Epithelial cell of prostate (primary cell): ENCODE data around the gene TCF12.

Source experiments
- DNase-seq: peaks from one replicate; pipeline ENCODE4 v3.0.0-alpha.2; 2011; ENCODE audit warnings: low read depth, low spot score
- H3K27ac ChIP-seq: fragments of 450-650 bp; 2 replicates; pipeline ENCODE4 v1.5.1; 2017; ENCODE audit warnings: mild to moderate bottlenecking

Gene TCF12

DNA sequence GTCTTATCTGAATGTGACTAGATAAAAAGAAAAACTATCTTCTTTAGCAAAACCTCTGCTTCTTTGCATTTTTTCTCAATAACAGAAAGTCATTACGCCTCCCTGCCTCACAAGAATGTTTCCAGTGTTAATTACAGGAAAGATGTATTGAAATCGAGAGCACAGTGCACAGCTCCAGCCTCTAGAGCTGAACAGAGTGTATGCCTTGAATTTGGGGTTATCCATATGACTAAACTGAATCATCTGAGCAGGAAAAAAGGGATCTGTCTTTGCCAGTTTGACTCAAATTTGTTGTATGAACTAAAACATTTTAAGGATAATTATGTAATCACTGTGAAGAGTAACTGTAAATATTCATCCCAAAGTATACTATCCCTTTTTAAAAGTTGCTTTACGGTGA is 308.7 kb downstream of the TCF12 start:
- no peak for DNase-seq
- H3K27ac ChIP-seq, result no peak overlapping the region

DNA sequence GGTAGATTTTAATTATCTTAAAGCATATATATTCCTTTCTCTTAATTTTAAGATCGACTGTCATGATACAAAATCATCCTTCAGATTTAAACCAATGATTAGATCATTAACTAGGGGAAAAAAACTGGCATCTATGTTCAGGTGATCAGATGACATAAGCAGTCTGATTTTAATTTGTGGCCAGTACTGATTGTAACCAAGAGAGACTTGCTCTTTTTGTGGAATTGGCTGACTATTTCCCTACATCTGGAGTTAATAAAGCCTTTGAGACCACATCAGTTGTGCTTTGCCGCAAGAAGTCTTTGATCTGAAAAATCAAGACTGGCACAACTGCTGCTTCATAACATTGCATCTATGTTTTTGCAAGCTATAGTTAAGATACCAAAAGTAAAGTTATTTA is 309.5 kb downstream of the TCF12 start:
- H3K27ac ChIP-seq, result no peak overlapping the region
- no peak for DNase-seq

DNA sequence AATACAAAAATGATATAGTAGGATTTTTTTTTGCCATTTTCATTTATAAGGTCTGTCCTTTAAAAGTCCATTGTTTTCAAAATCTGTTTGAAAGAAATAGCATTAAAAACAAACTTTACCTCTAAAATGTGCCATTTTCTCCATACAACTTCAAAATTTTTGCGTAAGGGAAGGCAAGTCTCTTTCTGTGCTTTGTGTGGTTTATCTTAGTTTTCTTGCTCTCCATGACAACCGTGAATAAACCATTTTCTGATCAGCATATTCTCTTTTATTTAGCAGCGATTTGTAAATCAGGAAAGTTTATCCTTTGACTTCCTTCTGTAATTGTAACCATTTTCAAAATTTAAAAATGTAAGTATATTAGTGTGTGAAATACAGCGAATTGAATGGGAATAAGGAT is 310.0 kb downstream of the TCF12 start:
- DNase-seq, result no peak
- H3K27ac ChIP-seq, result no peak overlapping the region

DNA sequence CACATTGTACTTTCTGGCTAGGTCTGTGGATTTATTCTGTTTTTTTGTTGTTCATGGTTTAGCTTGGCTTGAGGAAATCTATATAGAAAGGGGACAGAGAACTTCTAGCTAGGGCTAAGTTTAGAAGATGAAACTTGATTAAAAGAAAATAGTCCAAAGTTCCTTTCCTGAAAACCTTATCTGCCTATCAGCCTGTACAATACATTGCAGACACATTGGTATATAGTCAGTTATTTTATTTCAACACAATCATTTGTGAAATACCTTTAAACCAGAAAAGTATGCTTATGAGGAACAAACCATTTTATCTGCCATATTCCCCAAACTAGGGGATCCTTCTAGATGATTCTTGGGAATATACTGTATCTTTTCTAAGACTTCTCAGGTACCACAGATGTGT is 310.6 kb downstream of the TCF12 start:
- DNase-seq, result no peak
- H3K27ac ChIP-seq, result no peak overlapping the region

DNA sequence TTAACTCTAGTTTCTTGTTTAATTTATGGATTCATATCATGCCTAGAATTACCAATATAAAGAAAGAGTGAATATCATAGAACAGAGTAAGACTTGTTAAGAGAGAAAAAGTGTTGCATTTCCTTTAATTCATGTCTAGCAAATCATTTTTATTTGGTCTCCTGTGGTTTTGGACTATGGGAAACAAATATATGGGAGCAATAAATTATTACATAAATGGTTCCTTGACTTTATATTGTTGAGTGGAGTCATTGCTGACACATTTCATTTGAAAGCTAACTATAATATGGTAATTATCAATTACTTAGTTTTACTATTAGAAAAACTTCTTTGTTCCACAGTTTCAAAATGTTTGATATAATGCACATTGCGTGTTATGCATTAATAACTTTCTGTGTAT is 313.1 kb downstream of the TCF12 start:
- H3K27ac ChIP-seq, result no peak overlapping the region
- DNase-seq, result no peak

DNA sequence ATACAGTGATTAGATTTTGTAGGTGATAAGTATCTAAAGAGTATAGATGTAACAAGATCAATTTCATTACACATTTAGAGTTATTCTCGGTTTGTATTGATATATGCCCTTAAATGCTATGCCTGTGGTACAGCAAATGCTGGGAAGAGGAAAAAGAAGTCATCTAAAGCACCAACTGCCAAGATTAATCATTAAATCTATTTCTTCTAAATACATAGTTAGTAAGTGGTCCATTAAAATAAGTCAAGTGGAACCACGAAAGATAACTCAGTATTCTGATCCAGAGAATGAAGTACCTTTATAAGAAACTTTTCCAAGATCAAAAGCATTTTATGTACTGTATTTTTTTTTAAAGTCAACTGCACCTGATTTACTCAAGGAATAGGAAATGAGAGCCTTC is 315.7 kb downstream of the TCF12 start:
- DNase-seq, result no peak
- no peak overlapping the region for H3K27ac ChIP-seq

DNA sequence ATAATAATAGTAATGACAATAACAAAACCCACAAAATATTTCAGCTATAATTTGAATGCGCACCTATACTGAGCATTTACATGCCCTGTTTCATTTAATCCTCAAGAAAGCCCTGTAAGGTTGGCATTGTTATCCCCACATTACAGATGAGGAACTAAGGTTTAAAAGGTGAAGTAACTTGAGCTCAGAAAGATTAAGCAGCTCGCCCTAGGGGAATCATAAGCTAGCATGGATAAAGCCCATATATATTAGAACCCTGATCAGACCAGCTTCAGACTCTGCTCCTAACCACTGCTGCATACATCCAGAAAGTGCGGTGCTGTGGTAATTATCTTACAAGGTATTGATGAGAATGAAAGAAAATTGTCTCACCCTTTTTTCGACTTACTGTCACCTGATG is 316.7 kb downstream of the TCF12 start:
- DNase-seq, result no peak
- no peak overlapping the region for H3K27ac ChIP-seq

DNA sequence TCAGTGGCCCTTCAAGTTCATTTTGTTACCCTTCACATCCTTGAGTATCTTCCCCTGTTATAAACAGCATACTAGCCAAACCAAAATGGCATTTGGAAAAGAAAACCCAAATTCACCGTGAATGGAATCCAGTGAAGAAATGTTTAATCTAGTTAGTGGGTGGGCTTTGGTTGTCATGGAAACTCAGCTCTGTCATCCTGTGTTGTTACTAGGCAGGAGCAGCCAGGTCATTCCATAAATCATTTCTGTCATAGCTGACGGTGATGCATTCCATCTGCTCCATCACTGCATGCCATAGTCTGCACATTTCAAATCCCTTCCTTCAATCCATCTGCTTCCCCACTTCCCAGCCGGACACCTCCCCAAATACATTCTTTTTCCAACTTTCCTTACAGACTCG is 317.4 kb downstream of the TCF12 start:
- H3K27ac ChIP-seq, result no peak overlapping the region
- DNase-seq, result no peak

DNA sequence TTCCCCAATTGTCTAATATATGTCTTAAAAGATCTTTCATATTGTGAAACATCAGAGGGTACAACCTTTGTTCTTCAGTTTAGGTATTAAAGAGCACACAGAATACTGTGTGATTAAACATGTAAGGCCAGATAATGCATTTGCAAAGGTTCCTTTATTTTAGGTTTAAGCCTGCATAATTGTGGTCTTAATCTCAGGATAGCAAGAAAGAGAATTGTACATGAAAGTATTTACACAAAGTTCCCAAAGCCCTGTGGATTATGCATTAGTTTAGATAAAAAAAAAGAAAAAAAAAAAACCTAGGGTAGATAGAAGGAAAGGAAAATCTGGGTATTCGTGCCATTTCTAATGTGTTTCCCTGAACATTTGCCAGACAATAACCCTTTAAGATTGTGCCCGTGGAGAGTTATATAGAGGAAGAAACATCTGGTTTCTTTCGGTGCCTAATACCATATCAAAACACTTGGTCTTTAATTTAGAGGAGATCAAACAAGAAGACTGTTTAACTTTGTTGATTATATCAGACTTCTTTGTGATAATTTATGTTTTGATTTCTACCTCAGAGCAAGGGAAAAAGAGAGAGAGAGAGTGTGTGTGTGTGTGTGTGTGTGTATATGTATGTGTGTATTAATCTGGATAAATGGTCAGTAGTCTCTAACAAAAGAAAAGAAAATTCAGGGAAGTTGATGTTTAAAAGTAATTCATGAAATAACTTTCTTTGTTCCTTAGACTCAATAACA is 318.3 kb downstream of the TCF12 start:
- no peak for DNase-seq
- H3K27ac ChIP-seq, result no peak overlapping the region

DNA sequence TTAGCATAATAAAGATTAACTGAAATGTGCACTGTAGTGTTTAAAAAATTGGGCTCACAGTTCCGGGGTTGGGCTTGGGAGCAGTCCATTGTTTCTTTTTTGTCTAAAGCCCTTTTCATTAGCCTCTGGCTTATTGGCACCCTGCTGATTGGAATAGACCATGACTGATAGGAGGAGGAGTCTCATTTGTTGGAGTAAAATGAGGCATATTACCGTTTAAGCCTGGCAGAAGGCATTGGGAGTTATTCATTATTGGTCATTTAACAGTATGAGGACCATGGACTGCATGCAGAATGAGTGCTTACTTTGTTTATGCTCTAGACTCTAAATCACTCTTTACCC is 318.8 kb downstream of the TCF12 start:
- DNase-seq, result no peak
- no peak overlapping the region for H3K27ac ChIP-seq

DNA sequence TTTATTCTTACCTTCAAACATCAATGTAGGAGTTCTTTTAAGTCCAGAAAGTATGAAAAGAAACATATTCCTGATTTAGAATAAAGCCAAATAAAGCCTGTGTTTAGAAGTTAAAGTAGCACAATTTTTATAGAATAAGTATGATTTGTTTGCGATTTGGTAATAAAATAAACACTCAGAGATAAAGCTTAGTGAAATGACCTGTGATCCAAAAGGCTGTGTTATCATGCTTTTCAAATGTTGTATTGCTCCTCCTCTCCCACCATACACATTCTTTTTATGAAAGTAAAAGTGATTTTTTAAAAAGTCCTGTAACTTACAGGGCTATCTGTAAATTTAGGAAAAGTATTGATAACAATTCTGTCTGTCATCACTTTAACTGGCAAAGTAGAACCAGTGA is 319.2 kb downstream of the TCF12 start:
- no peak overlapping the region for H3K27ac ChIP-seq
- DNase-seq, result no peak

DNA sequence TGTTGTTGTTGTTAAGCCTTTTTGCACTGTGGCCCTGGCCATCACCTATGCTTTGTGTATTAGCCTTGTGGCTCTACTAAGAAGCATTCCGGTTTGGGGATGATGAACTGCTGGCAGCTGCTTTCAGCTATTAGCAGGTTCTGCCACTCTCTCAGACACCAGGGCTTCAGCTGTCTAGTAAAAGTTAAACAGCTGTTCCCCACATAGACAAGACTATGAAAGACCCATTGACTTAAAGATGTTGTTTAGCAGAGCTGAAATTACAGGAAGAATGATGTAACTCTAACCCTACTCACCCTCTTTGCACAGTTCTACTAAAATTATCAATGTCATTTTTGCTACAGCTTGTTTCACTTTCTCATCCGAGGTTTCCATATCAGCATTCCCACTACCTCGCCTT is 326.7 kb downstream of the TCF12 start:
- H3K27ac ChIP-seq, result no peak overlapping the region
- DNase-seq, result no peak

DNA sequence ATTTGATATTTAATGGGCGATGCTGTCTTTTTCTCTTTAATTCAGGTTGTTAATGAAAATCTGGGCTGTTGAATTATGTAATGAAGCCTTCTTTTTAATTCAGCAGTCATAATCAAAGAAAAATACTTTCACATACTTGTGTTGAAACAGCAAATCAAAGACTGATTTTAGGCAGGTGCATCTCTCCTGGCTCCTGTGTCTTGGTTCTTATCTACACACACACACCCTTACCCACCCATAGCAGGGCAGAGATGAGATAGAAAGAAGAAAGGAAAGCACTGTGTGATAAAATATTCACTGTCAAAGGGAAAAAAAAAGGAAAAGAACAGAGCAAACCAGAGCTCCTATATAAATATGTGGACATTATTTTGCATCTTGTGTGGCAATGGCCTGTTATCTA is 327.3 kb downstream of the TCF12 start:
- no peak overlapping the region for H3K27ac ChIP-seq
- no peak for DNase-seq

DNA sequence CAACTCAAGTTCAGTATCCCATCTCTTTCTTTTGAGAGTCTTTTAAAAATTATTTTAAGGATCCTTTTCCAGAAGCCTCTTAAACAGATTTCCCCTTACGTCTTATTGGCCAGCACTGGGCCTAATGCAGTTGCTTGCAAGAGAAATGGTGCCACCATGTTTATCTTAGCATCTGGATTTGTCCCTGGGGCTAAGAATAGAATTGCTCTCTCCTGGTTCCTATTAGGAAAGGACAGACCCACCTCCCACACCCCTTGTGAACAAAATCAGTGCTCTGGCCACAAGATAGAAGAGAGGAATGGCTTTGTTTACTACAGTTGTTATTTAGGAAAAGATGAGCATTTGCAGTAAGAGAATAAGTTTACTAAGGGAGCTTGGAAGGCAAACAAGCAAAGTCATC is 329.6 kb downstream of the TCF12 start:
- no peak for DNase-seq
- H3K27ac ChIP-seq, result no peak overlapping the region

DNA sequence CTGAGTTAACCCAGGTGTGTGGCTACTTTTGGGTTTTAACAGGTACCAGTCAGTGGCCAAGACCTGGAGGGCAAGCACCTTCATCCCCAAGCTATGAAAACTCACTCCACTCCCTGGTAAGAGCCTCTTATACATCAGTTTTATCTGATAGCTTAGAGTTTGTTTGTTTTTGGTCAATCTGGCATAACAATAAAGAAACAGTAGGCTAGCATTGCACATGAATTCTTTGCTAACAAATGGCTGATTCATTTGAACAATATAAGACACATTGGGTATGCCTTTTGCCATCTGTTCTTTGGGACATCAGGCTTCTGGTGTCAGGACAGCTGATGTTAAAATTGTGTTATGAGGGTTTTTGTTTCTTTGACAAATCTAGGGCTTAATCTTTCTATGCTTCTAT is 332.9 kb downstream of the TCF12 start:
- H3K27ac ChIP-seq, result peak overlapping the region; percentile 30
- DNase-seq, result no peak

DNA sequence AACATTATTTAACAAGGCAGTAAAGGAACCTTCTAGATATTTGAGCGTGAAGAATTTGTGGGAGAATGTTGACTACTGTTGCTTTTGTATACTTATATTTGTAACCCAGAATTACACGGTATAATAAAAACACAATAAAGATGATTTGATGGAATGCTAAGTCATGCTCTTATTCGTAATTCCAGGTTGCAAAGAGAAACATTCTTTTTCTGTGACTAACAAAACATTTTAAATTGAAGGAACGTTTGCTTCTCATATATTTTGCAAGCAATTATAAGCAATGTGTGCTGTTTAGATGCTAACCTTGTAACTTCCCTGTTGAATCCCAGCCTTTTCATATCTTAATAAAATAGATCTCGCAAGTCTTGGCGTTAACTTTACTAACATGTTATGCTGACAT is 333.5 kb downstream of the TCF12 start:
- DNase-seq, result no peak
- peak overlapping the region; percentile 30 for H3K27ac ChIP-seq

DNA sequence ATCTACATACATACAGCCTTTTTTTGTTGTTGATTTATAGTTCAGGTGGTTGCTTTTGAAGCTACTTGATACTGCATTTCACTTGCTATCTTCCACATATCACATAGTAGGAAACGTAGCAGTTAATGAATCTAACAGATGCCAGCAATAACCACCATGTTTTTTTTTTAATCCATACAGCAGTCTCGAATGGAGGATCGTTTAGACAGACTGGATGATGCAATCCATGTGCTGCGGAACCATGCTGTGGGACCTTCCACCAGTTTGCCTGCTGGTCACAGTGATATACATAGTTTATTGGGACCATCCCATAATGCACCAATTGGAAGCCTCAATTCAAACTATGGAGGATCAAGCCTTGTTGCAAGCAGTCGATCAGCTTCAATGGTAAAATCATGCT is 334.6 kb downstream of the TCF12 start:
- H3K27ac ChIP-seq, result no peak overlapping the region
- DNase-seq, result no peak

DNA sequence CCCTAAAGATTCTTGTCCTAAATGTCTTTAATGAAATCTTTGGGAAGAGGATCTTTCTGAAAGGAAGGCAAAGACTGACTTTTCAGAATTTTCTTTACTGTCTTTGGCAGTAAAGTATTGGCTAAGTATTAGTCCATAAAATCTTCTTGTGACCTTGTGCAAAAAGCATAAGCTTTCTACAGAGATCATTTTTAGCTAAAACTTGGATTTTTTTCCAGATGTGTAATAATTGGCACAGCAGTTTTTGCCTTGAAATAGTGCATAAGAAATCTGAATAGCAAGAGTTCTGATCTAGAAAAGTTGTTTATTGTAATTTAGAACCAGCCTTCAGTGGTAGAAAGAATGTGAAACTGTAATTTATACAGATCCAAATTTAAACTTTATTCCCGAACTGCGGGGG is 335.1 kb downstream of the TCF12 start:
- no peak overlapping the region for H3K27ac ChIP-seq
- DNase-seq, result no peak

DNA sequence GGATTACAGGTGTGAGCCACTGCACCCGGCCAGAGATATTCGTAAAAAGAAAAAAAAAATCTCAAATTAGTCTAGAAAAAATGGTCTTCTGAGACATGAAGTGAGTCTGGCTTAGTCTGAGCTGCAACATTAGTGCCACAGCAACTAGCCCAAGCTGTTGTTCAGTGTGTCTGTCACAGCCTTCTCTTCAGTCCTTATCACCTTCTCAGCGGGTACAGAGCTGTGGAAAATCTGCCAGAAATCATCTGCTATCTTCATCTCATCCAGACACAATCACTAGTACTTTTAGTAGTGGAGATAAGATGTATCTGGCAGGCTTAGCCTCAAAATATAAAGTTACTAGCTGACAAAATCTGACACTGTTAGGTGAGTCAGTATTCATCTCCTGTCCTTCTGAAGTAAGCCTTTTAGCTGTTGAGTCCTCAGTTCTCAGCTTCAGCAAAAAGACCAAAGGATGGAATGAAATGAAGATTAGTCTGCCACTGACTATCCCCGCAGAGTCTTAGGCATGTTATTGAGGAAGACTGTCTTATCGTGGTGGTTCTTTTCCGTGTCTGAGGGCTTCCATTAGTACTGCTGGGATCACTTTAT is 337.4 kb downstream of the TCF12 start:
- no peak for DNase-seq
- H3K27ac ChIP-seq, result no peak overlapping the region

DNA sequence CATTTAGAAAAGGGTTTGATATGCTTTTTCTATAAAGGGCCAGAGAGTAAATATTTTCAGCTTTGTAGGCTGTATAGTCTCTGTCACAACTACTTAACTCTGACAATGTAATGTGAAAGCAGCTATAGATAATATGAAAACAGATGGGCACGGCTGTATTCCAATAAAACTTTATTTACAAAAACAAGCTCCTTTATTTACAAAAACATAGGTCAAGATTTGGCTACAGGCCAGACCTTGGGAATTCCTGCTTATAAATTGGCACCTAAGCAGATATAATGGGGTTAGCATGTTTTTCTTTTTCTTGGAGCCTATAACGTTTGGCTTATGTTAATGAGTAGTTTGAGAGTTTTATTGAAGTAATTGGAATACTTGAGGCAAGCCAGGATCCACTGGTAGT is 338.5 kb downstream of the TCF12 start:
- no peak for DNase-seq
- H3K27ac ChIP-seq, result no peak overlapping the region

DNA sequence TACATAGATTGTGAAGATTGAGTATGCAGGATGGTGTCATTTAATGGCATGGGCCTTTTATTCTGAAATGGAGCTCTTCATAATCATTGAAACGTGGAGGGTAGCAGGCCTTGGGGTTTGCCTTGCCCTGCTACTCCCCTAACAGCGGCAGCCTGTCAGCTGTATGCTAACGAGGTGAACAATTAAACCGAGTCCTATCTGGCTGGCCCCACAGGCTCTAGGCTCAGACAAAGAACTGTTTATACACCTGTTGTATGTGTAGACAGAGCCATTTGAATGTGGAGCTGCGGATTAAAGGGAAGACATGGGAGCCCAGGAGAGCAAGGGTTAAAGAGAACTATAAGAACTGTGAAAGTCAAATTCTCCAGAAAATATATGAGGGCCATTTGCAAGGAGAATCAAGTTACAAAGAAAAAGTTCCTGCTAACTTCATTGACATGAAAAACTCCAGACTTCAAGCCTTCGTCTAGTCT is 341.2 kb downstream of the TCF12 start:
- DNase-seq, result no peak
- H3K27ac ChIP-seq, result no peak overlapping the region

DNA sequence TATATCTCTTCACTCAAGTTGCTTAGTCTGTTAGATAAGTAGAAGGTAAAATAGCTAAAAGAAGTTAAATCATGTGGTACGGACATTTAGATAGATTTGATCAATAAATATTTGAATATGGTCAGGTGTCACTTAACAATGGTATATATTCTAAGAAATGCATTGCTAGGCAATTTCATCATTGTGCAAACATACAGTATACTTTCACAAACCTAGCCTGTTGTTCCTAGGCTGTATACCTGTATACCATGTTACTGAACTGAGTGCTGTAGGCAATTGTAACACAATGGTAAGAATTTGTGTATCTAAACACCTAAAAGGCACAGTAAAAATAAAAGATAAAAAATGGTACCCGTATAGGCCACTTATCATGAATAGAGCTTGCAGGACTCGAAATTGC is 345.1 kb downstream of the TCF12 start:
- H3K27ac ChIP-seq, result no peak overlapping the region
- DNase-seq, result no peak
